ENCODE data around the gene C1QL4. TPM values are rescaled to one million over a fixed set of nuclear protein-coding genes. Genes with fewer than 3 reads are reported as not detected.

The C1QL4 gene
- total and polyA plus RNA-seq, 2 donors = 0.05 to 0.21 TPM

GRCh38 chr12:49352351-49352750 lies 15.4 kb upstream of the C1QL4 start:
- peaks cover 27 to 73% of the 10 kb centered on the region in 2 donors for H3K27me3 ChIP-seq (ENCODE audit: control insufficient read depth in 2 of 2, insufficient read depth in 1 of 2, low read length in 1 of 2)

GRCh38 chr12:49349266-49349665 lies 12.3 kb upstream of the C1QL4 start:
- H3K36me3 ChIP-seq (ENCODE audit: control insufficient read depth in 2 of 2, insufficient read depth in 2 of 2, low read length in 1 of 2) = no peaks in the 10 kb centered on the region
- H3K27me3 ChIP-seq (ENCODE audit: control insufficient read depth in 2 of 2, insufficient read depth in 1 of 2, low read length in 1 of 2) = peaks cover 54 to 89% of the 10 kb centered on the region in 2 donors
- no peak overlapping the region for H3K4me3 ChIP-seq (ENCODE audit: low read length in 2 of 2)
- WGBS = 97% methylated on average over 11 of the region's 11 CpGs
- H3K27ac ChIP-seq (ENCODE audit: low read depth in 1 of 2, low read length in 1 of 2) = no peak overlapping the region
- H3K9me3 ChIP-seq (ENCODE audit: control insufficient read depth in 2 of 2, insufficient read depth in 1 of 2, low read length in 1 of 2) = peaks cover 0 to 1% of the 10 kb centered on the region in 2 donors
- H3K4me1 ChIP-seq (ENCODE audit: control insufficient read depth in 2 of 2, insufficient read depth in 2 of 2, low read length in 2 of 2) = peaks cover 13 to 31% of the 10 kb centered on the region in 2 donors
- DNase-seq (ENCODE audit: low read depth in 6 of 9, low spot score in 9 of 9) = no peak

More at GRCh38 chr12:49352351-49352750, 15.4 kb upstream of the C1QL4 start:
- no peak for DNase-seq (ENCODE audit: low read depth in 6 of 9, low spot score in 9 of 9)
- WGBS = 95% methylated on average over 2 of the region's 2 CpGs
- Histone ChIP-seq H3K27ac (ENCODE audit: low read depth in 1 of 2, low read length in 1 of 2) (no peak overlapping the region), H3K36me3 (ENCODE audit: control insufficient read depth in 2 of 2, insufficient read depth in 2 of 2, low read length in 1 of 2) (no peaks in the 10 kb centered on the region), H3K4me3 (ENCODE audit: low read length in 2 of 2) (no peak overlapping the region), H3K4me1 (ENCODE audit: control insufficient read depth in 2 of 2, insufficient read depth in 2 of 2, low read length in 2 of 2) (peaks cover 2 to 7% of the 10 kb centered on the region in 2 donors), H3K9me3 (ENCODE audit: control insufficient read depth in 2 of 2, insufficient read depth in 1 of 2, low read length in 1 of 2) (no peaks in the 10 kb centered on the region)

GRCh38 chr12:49348781-49349180 lies 11.8 kb upstream of the C1QL4 start:
- peaks cover 13 to 34% of the 10 kb centered on the region in 2 donors for H3K4me1 ChIP-seq (ENCODE audit: control insufficient read depth in 2 of 2, insufficient read depth in 2 of 2, low read length in 2 of 2)
- H3K27ac ChIP-seq (ENCODE audit: low read depth in 1 of 2, low read length in 1 of 2) = no peak overlapping the region
- DNase-seq (ENCODE audit: low read depth in 6 of 9, low spot score in 9 of 9) = no peak
- 97% methylated on average over 5 of the region's 5 CpGs for WGBS
- no peaks in the 10 kb centered on the region for H3K36me3 ChIP-seq (ENCODE audit: control insufficient read depth in 2 of 2, insufficient read depth in 2 of 2, low read length in 1 of 2)
- peaks cover 59 to 90% of the 10 kb centered on the region in 2 donors for H3K27me3 ChIP-seq (ENCODE audit: control insufficient read depth in 2 of 2, insufficient read depth in 1 of 2, low read length in 1 of 2)
- peaks cover 0 to 1% of the 10 kb centered on the region in 2 donors for H3K9me3 ChIP-seq (ENCODE audit: control insufficient read depth in 2 of 2, insufficient read depth in 1 of 2, low read length in 1 of 2)
- H3K4me3 ChIP-seq (ENCODE audit: low read length in 2 of 2) = no peak overlapping the region

GRCh38 chr12:49347311-49348193 lies 10.6 kb upstream of the C1QL4 start:
- DNase-seq (ENCODE audit: low read depth in 6 of 9, low spot score in 9 of 9) = peak in 4 of 9 donors; percentile 42 to 75 (median 65)
- no peaks in the 10 kb centered on the region for H3K36me3 ChIP-seq (ENCODE audit: control insufficient read depth in 2 of 2, insufficient read depth in 2 of 2, low read length in 1 of 2)
- H3K27ac ChIP-seq (ENCODE audit: low read depth in 1 of 2, low read length in 1 of 2) = no peak overlapping the region
- peak overlapping the region in 1 of 2 donors; percentile 24 for H3K4me3 ChIP-seq (ENCODE audit: low read length in 2 of 2)
- 17% methylated on average over 37 of the region's 37 CpGs for WGBS
- peaks cover 13 to 46% of the 10 kb centered on the region in 2 donors for H3K4me1 ChIP-seq (ENCODE audit: control insufficient read depth in 2 of 2, insufficient read depth in 2 of 2, low read length in 2 of 2)
- H3K9me3 ChIP-seq (ENCODE audit: control insufficient read depth in 2 of 2, insufficient read depth in 1 of 2, low read length in 1 of 2) = peaks cover 0 to 1% of the 10 kb centered on the region in 2 donors
- H3K27me3 ChIP-seq (ENCODE audit: control insufficient read depth in 2 of 2, insufficient read depth in 1 of 2, low read length in 1 of 2) = peaks cover 70 to 92% of the 10 kb centered on the region in 2 donors

- peak in 1 of 9 donors; percentile 51 for DNase-seq (ENCODE audit: low read depth in 6 of 9, low spot score in 9 of 9)
- Histone ChIP-seq H3K4me3 (ENCODE audit: low read length in 2 of 2) (peak within 1 kb of the TSS in 1 of 2 donors; percentile 31), H3K9me3 (ENCODE audit: control insufficient read depth in 2 of 2, insufficient read depth in 1 of 2, low read length in 1 of 2) (peaks cover 1 to 6% of the 10 kb centered on the region in 2 donors), H3K27ac (ENCODE audit: low read depth in 1 of 2, low read length in 1 of 2) (no peak within 1 kb of the TSS), H3K36me3 (ENCODE audit: control insufficient read depth in 2 of 2, insufficient read depth in 2 of 2, low read length in 1 of 2) (no peaks in the 10 kb centered on the region), H3K27me3 (ENCODE audit: control insufficient read depth in 2 of 2, insufficient read depth in 1 of 2, low read length in 1 of 2) (peaks cover 77 to 94% of the 10 kb centered on the region in 2 donors), H3K4me1 (ENCODE audit: control insufficient read depth in 2 of 2, insufficient read depth in 2 of 2, low read length in 2 of 2) (peaks cover 16 to 50% of the 10 kb centered on the region in 2 donors)
- 3% methylated on average over 47 of the region's 47 CpGs for WGBS
Measured at GRCh38 chr12:49346659-49347310, 9.8 kb upstream of the C1QL4 start, which contains the start of gene DNAJC22. DNAJC22 (plus strand) TSS chr12:49346888; CDS start chr12:49348873, 1,985 bp downstream.

GRCh38 chr12:49345825-49346658 lies 9.1 kb upstream of the C1QL4 start:
- Histone ChIP-seq H3K4me1 (ENCODE audit: control insufficient read depth in 2 of 2, insufficient read depth in 2 of 2, low read length in 2 of 2) (peaks cover 16 to 50% of the 10 kb centered on the region in 2 donors), H3K27me3 (ENCODE audit: control insufficient read depth in 2 of 2, insufficient read depth in 1 of 2, low read length in 1 of 2) (peaks cover 80 to 95% of the 10 kb centered on the region in 2 donors), H3K36me3 (ENCODE audit: control insufficient read depth in 2 of 2, insufficient read depth in 2 of 2, low read length in 1 of 2) (no peaks in the 10 kb centered on the region), H3K9me3 (ENCODE audit: control insufficient read depth in 2 of 2, insufficient read depth in 1 of 2, low read length in 1 of 2) (peaks cover 1 to 9% of the 10 kb centered on the region in 2 donors), H3K27ac (ENCODE audit: low read depth in 1 of 2, low read length in 1 of 2) (no peak overlapping the region), H3K4me3 (ENCODE audit: low read length in 2 of 2) (peak overlapping the region in 1 of 2 donors; percentile 31)
- 4% methylated on average over 61 of the region's 61 CpGs for WGBS
- no peak for DNase-seq (ENCODE audit: low read depth in 6 of 9, low spot score in 9 of 9)

GRCh38 chr12:49345051-49345824 lies 8.2 kb upstream of the C1QL4 start:
- peaks cover 16 to 50% of the 10 kb centered on the region in 2 donors for H3K4me1 ChIP-seq (ENCODE audit: control insufficient read depth in 2 of 2, insufficient read depth in 2 of 2, low read length in 2 of 2)
- H3K27me3 ChIP-seq (ENCODE audit: control insufficient read depth in 2 of 2, insufficient read depth in 1 of 2, low read length in 1 of 2) = peaks cover 88 to 95% of the 10 kb centered on the region in 2 donors

GRCh38 chr12:49344486-49345050 lies 7.6 kb upstream of the C1QL4 start:
- Histone ChIP-seq H3K36me3 (ENCODE audit: control insufficient read depth in 2 of 2, insufficient read depth in 2 of 2, low read length in 1 of 2) (no peaks in the 10 kb centered on the region), H3K4me1 (ENCODE audit: control insufficient read depth in 2 of 2, insufficient read depth in 2 of 2, low read length in 2 of 2) (peaks cover 16 to 50% of the 10 kb centered on the region in 2 donors), H3K27me3 (ENCODE audit: control insufficient read depth in 2 of 2, insufficient read depth in 1 of 2, low read length in 1 of 2) (peaks cover 95 to 100% of the 10 kb centered on the region in 2 donors), H3K27ac (ENCODE audit: low read depth in 1 of 2, low read length in 1 of 2) (no peak overlapping the region), H3K9me3 (ENCODE audit: control insufficient read depth in 2 of 2, insufficient read depth in 1 of 2, low read length in 1 of 2) (peaks cover 1 to 9% of the 10 kb centered on the region in 2 donors), H3K4me3 (ENCODE audit: low read length in 2 of 2) (no peak overlapping the region)
- DNase-seq (ENCODE audit: low read depth in 6 of 9, low spot score in 9 of 9) = no peak
- WGBS = 13% methylated on average over 15 of the region's 15 CpGs

More at GRCh38 chr12:49345051-49345824, 8.2 kb upstream of the C1QL4 start:
- no peaks in the 10 kb centered on the region for H3K36me3 ChIP-seq (ENCODE audit: control insufficient read depth in 2 of 2, insufficient read depth in 2 of 2, low read length in 1 of 2)
- 2% methylated on average over 70 of the region's 70 CpGs for WGBS
- no peak overlapping the region for H3K27ac ChIP-seq (ENCODE audit: low read depth in 1 of 2, low read length in 1 of 2)
- peaks cover 1 to 9% of the 10 kb centered on the region in 2 donors for H3K9me3 ChIP-seq (ENCODE audit: control insufficient read depth in 2 of 2, insufficient read depth in 1 of 2, low read length in 1 of 2)
- peak overlapping the region in 1 of 2 donors; percentile 19 for H3K4me3 ChIP-seq (ENCODE audit: low read length in 2 of 2)
- DNase-seq (ENCODE audit: low read depth in 6 of 9, low spot score in 9 of 9) = no peak

Data from thymus (tissue), 11 donors.